HL-60 (cell line): ENCODE measurements around the gene MED4.

ENCODE experiments used
- DNase-seq, 2 experiments: peaks; one replicate each; pipeline ENCODE4 v3.0.0-alpha.2; 2010 to 2020; ENCODE audit warnings: low read depth in 1 of 2, low spot score in 1 of 2
- H3K27ac ChIP-seq: fragments of 250-450 bp; sonication (Bioruptor Pico); replicated peaks from 2 replicates; pipeline ENCODE4 v1.5.1; 2020; ENCODE audit warnings: mild to moderate bottlenecking, moderate library complexity
- H3K27me3 ChIP-seq: fragments of 250-450 bp; sonication (Bioruptor Pico); 2 replicates; pipeline ENCODE4 v1.5.1; 2021; ENCODE audit warnings: mild to moderate bottlenecking, moderate library complexity; ENCODE audit not compliant: insufficient read depth, poor library complexity, severe bottlenecking
- H3K4me3 ChIP-seq: replicated peaks from 2 replicates; pipeline ENCODE4 v1.5.1; 2011; ENCODE audit warnings: mild to moderate bottlenecking, control low read depth, low read length; ENCODE audit not compliant: insufficient read depth
- GABPA ChIP-seq: IDR thresholded peaks from 2 replicates; pipeline ENCODE4 v1.6.1; 2012; ENCODE audit warnings: low read depth
- POLR2AphosphoS5 ChIP-seq: IDR thresholded peaks from 2 replicates; pipeline ENCODE4 v1.6.1; 2012; ENCODE audit warnings: low read depth
- SPI1 ChIP-seq: IDR thresholded peaks from 2 replicates; pipeline ENCODE4 v1.6.1; 2012; ENCODE audit warnings: low read depth, mild to moderate bottlenecking, borderline replicate concordance
- TF ChIP-seq, protein P1 (sequence below): IDR thresholded peaks from 2 replicates; pipeline ENCODE4 v1.6.1; 2012; ENCODE audit warnings: low read depth; ENCODE audit not compliant: insufficient replicate concordance
- TF ChIP-seq, protein P2 (sequence below): IDR thresholded peaks from one replicate; pipeline ENCODE4 v1.5.1; 2011; ENCODE audit warnings: low read length, control low read depth, inconsistent platforms; ENCODE audit not compliant: insufficient read depth

MED4 gene

DNA sequence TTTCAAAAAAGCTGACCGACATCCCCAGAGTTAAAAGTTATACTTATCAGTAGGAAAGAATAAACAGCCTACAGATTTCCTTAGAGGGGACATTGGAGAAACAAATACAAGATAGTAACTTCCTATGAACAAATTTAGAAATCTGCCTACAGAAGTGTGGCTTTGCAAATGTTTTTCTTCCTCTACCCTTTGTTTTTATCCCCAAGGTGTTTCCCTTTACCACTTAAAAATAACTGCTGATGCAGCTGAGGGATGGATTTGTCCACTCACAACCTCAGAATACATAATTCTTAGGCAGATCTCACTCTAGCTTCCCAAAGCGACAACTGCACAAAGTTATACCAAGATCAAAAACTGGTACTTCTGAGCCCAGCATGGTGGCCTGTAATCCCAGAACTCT lies 20.9 kb downstream of the MED4 start:
- Histone ChIP-seq H3K27me3 (no peaks in the 10 kb centered on the region), H3K4me3 (no peak overlapping the region), H3K27ac (no peak overlapping the region)
- TF ChIP-seq, protein P1, sequence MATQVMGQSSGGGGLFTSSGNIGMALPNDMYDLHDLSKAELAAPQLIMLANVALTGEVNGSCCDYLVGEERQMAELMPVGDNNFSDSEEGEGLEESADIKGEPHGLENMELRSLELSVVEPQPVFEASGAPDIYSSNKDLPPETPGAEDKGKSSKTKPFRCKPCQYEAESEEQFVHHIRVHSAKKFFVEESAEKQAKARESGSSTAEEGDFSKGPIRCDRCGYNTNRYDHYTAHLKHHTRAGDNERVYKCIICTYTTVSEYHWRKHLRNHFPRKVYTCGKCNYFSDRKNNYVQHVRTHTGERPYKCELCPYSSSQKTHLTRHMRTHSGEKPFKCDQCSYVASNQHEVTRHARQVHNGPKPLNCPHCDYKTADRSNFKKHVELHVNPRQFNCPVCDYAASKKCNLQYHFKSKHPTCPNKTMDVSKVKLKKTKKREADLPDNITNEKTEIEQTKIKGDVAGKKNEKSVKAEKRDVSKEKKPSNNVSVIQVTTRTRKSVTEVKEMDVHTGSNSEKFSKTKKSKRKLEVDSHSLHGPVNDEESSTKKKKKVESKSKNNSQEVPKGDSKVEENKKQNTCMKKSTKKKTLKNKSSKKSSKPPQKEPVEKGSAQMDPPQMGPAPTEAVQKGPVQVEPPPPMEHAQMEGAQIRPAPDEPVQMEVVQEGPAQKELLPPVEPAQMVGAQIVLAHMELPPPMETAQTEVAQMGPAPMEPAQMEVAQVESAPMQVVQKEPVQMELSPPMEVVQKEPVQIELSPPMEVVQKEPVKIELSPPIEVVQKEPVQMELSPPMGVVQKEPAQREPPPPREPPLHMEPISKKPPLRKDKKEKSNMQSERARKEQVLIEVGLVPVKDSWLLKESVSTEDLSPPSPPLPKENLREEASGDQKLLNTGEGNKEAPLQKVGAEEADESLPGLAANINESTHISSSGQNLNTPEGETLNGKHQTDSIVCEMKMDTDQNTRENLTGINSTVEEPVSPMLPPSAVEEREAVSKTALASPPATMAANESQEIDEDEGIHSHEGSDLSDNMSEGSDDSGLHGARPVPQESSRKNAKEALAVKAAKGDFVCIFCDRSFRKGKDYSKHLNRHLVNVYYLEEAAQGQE = no peak
- TF ChIP-seq SPI1 (no peak), GABPA (no peak), POLR2AphosphoS5 (no peak)
- TF ChIP-seq, protein P2, sequence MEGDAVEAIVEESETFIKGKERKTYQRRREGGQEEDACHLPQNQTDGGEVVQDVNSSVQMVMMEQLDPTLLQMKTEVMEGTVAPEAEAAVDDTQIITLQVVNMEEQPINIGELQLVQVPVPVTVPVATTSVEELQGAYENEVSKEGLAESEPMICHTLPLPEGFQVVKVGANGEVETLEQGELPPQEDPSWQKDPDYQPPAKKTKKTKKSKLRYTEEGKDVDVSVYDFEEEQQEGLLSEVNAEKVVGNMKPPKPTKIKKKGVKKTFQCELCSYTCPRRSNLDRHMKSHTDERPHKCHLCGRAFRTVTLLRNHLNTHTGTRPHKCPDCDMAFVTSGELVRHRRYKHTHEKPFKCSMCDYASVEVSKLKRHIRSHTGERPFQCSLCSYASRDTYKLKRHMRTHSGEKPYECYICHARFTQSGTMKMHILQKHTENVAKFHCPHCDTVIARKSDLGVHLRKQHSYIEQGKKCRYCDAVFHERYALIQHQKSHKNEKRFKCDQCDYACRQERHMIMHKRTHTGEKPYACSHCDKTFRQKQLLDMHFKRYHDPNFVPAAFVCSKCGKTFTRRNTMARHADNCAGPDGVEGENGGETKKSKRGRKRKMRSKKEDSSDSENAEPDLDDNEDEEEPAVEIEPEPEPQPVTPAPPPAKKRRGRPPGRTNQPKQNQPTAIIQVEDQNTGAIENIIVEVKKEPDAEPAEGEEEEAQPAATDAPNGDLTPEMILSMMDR = no peak
- DNase-seq = no peak

DNA sequence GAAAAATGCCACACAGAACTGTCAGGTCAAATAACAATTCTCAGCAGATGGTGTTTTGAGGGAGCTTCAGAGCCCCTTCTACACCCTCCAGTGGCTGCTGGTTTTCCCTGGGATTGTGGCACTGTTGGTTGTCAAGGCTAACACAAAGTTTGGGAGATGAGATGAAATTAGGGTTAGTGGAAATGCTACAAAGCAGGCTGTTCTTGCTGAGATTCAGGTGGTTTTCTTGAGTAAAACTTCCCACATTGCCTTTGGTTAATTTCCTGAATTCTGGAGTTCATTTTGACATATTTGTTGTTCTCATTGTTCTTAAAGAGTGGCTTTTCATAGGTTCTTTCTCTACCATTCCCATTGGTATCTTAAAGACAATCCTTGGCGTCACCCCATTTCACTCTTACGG lies 22.1 kb downstream of the MED4 start:
- DNase-seq = no peak
- H3K27ac ChIP-seq = no peak overlapping the region
- no peak overlapping the region for H3K4me3 ChIP-seq
- TF ChIP-seq GABPA = no peak
- TF ChIP-seq, protein P2 = no peak
- TF ChIP-seq, protein P1 = no peak
- no peak for TF ChIP-seq POLR2AphosphoS5
- no peak for TF ChIP-seq SPI1
- no peaks in the 10 kb centered on the region for H3K27me3 ChIP-seq

DNA sequence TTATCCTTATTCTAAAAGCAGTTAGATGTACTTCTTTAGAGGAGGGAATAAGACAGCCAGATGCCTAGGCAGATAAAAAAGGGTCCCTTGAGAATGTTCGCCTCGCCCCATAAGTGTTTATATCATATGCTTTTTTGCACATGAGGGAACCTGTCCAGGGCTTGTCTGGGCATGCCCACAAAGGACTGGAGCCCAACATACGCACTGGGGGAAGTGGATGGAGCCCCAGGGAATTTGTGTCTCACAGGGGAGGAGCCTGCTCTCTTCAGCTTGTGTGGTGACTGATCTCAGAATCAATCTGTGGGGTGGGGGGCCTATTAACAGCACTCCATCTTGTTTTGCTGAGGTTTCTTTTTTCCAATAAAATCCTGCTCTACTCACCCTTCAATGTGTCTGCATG lies 22.6 kb downstream of the MED4 start:
- no peak for DNase-seq
- no peaks in the 10 kb centered on the region for H3K27me3 ChIP-seq
- TF ChIP-seq SPI1 (no peak), POLR2AphosphoS5 (no peak), GABPA (no peak)
- TF ChIP-seq, protein P2 = no peak
- TF ChIP-seq, protein P1 = no peak
- H3K4me3 ChIP-seq = no peak overlapping the region
- H3K27ac ChIP-seq = no peak overlapping the region
